HG03066 (cell line): Measurements from ENCODE around the gene NUTM2F.
A peak's percentile ranks its signal among the peaks of the same experiment; 100 is the strongest.
"Not testable (repeated sequence)": the region's sequence is repeated elsewhere in the genome, so short reads cannot be mapped to it uniquely, and the experiment has no call there.

Experiments
- ATAC-seq: cut with Tn5 transposase; IDR thresholded peaks from one replicate; pipeline ENCODE4 v1.9.1; 2021; ENCODE audit warnings: low read depth; ENCODE audit not compliant: unreplicated experiment

The NUTM2F gene, protein sequence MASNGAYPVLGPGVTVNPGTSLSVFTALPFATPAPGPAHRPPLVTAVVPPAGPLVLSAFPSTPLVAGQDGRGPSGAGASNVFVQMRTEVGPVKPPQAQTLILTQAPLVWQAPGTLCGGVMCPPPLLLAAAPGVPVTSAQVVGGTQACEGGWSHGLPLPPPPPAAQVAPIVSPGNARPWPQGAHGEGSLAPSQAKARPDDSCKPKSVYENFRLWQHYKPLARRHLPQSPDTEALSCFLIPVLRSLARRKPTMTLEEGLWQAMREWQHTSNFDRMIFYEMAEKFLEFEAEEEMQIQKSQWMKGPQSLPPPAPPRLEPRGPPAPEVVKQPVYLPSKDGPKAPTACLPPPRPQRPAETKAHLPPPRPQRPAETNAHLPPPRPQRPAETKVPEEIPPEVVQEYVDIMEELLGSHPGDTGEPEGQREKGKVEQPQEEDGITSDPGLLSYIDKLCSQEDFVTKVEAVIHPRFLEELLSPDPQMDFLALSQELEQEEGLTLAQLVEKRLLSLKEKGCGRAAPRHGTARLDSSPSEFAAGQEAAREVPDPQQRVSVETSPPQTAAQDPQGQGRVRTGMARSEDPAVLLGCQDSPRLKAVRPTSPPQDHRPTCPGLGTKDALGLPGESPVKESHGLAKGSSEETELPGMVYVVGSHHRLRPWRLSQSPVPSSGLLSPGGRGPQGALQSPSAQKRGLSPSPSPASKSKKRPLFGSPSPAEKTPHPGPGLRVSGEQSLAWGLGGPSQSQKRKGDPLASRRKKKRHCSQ

DNA sequence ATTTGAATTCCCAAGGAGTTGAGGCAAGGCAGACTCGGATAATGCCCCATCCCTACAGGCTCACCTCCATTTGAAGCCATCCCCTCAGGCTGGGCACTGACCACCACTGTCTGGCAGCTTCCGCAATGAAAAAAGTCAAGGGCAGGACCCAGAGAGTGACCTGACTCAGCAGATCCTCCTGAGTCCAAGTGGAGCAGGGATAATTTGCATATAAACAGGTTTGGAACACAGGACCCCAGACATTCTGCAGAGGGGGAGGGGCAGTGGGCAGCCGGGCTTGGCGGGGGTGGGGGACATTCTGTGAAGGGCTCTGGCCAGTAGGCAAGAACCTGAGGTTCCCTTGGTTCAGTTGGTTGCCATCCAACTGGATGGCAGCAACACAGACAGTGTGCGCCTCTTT is at the start of gene NUTM2F:
NUTM2F (minus strand) TSS at position 101 of the 400 bp plus-strand sequence; CDS start at position 80, 21 bp downstream.
- not testable (repeated sequence) for ATAC-seq

DNA sequence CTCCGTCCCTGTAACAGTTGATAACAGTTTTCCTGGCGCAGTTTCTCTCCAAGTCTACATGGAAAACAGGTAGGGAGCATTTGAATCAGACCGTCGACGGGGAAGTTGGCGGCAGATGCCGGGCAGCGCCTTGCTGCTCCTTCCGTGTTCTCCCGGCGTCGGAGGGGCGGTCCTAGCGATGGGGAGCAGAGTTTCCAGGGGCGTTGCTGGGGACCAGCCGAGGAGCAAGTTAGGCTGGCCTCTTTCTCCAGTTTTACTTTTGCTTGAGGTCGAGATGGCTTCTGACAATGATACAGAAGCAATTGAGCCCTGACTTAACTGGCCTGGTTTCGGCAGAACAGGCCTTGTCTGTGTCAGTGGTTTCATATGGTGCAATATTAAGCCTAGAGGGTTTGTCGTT is 46.8 kb upstream of the NUTM2F start:
- peak; percentile 55 for ATAC-seq

DNA sequence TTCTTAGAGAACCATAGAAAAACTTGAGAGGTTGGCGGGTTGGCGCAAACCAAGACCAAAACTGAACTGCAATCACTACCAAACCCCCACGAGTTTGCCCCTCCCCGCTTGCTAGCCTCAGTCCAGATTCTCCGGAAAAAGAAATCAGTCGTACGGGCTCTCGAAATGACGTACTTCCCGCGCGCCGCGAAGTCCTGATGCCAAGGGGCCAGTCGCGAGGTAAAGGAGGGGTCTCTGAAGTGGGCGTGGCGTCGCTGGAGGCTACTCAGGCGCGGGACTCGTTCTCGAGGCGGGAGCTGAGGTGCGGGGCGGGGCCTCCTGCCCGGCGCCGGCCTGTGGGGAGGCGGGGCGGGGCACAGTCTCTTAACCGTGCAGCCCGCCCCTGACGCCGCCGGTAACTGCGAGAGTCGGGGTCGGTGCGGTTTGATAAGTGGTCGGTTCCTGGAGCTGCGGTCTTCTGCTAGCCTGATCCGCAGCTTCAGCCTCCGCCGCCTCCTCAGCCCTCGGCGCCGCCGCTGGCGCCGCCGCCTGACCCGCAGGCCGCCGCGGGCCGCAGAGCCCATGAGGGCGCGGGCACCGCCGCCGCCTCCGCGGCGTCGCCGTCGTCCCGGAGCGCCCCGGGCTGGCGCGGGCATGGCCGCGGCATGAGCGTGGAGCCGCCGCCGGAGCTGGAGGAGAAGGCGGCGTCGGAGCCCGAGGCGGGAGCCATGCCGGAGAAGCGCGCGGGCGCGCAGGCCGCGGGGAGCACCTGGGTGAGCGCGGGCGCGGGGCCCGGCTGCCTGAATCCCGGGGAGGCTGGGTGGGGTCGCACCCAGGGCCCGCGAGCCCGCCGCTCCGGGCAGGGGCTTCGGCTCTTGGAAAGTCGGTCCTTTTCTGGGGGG is 46.0 kb upstream of the NUTM2F start:
- peak; percentile 86 for ATAC-seq

DNA sequence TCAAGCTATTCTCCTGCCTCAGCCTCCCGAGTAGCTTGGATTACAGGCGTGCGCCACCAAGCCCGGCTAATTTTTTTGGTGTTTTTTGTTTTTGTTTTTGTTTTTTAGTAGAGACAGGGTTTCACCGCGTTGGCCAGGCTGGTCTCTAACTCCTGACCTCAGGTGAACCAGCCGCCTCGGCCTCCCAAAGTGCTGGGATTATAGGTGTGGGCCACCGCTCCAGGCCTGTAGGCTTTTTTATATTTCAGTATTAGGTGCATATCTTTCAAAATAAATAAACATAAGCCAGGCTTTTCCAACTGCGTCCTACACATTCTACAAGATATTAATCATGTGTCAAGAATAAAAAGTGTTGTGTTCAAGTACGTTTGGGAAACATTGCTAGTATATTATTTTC is 45.3 kb upstream of the NUTM2F start:
- ATAC-seq, result not testable (repeated sequence)

DNA sequence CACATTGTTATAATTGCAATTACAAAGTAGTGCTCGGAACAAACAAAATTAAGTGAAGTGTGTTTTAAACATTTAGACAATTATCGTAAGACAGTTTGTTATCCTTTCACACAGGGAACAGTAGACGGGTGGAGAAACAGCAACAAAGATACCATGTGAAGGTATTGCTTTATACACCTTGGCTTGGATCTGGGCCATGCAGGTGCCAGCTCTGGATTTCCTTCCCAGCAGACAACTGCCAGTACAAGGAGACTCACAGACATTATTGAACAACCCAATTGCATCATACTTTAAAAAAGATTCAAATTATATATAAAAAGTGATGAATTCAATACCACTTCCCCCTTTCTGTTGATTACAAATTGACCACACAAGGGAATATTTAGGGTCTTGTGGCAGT is 41.8 kb upstream of the NUTM2F start:
- ATAC-seq, result not testable (repeated sequence)

DNA sequence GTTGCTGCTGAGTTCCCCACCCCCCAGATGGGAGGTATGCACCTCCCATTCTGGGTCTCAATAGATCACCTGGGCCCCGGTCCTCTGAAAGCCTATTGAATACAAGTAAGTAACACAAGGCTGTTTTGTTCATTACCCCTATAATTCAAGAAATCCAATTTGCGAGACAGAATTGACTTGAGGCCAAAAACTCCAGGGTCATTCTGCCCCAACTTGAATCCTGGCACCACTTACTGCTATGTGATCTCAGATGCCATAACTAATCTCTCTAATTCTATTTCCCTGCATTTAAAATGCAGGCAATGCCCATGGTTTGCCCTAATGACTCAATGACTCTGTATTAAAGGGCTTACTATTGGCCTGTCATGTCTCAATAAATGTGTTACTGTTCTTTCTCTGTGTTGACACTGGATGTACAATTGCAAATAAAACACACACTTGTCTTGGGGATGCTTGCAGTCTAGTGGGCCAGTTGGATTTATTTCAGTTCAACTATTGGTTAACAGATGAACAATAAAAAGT is 35.7 kb upstream of the NUTM2F start:
- not testable (repeated sequence) for ATAC-seq

DNA sequence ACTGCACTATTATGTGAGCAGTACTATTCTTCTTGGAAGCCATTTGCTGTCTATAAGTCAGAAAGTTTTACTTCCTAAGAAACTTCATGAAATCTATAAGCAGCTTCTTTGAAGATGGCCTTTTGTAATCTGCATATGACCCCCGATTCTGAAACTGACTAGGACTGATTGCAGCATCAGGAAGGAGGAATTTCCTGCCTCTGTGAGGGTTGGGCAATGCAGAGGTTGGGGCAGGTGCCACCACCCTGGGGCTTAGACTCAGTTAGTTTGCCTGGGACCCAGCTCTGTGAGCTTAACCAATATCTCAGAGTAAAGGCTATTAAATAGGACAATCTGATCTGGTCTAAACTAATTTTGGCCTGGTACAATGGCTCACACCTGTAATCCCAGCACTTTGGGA is 28.7 kb upstream of the NUTM2F start:
- ATAC-seq, result not testable (repeated sequence)

DNA sequence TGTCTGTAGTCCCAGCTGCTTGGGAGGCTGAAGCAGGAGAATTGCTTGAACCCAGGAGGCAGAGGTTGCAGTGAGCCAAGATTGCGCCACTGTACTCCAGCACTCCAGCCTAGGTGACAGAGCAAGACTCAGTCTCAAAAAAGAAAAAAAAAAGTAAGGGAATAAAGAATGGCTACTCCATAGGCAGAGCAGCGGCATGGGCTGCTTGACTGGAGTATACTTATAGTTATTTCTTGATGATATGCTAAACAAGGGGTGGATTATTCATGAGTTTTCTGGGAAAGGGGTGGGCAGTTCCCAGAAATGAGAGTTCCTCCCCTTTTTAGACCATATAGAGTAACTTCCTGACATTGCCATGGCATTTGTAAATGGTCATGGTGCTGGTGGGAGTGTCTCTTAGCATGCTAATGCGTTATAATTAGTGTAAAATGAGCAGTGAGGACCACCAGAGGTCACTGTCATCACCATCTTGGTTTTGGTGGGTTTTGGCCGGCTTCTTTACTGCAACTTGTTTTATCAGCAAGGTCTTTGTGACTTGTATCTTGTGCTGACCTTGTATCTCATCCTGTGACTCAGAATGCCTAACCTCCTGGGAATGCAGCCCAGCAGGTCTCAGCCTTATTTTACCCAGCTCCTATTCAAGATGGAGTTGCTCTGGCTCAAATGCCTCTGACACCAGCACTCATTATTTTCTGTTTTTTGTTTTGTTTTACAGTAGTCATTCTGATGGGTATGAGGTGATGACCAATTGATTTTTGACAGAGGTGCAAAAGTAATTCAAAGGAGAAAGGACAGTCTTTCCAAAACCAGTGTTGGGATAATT is 23.7 kb upstream of the NUTM2F start:
- not testable (repeated sequence) for ATAC-seq

DNA sequence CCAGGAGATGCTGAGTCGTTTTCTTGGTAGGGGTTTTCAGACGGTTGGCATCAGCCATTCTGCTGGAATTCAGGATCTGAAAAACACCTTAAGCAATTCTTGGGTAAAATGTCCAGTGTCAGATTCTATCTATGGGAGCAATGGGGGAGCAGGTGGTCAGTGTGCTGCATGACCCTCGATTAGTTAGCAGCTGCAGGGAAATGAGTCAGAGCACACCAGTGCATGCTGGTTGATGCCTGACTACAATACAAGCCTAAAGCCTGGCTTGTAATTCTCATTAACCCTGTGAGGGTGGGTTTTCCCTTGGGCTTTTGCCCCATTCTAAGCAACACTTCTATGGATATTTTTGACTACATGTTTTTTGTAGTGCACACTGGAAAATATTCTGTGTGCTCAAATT is 20.3 kb upstream of the NUTM2F start:
- ATAC-seq, result not testable (repeated sequence)

DNA sequence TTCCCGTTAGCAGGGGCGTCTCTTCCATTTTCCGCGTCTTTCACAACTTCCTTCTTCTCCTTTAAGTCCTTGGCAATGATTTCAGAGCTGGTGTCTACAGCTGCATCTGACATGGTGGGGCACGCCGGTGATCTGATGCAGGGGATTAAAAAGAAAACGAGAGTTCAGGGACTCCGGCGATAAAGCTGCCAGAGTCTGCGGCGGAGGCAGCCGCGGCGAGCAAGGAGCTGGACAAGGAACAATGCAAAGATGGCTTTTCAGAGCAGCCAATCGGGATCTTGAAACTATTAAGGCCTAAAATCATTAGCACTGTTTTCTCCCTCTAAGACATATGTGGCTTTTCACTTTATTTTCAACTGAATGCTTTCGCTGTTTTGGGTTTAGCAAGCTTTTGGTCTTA is 19.0 kb upstream of the NUTM2F start:
- ATAC-seq, result not testable (repeated sequence)

DNA sequence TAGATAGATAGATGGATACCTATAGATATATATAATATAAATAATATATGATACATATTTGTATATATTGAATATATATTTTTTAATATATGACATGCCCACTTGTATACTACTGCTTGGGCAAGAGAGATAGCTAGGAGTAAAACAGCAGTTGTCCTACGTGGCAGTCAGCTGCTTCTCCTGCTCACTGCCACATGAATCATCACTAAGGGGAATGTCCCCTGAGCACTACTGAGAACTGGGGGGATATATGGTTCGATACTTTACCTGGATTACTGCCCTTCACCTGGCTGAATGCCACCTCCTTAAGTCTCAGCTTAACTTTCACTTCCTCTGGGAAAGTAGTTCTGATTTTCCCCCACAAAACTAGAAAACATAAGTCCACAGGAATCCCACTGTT is 13.3 kb upstream of the NUTM2F start:
- not testable (repeated sequence) for ATAC-seq

DNA sequence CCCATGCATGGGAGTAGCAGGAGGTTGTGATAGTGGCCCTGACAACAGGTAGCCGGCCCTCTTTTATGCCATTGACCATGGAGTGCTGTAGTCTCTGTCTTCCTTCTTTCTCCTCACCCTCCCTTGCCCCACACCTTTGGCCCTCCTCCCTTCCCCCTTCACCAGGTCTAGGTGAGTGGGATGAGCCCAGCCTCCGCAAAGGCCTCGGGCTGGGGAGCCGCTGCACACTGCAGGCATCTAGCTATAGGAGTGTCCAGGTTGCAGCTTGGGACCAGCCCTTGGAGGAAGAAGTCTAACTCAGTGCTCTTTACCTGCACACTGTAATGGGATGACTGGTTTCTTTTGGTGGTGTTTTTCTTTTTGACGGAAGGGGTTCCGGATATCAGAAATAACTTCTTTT is 12.3 kb upstream of the NUTM2F start:
- not testable (repeated sequence) for ATAC-seq

DNA sequence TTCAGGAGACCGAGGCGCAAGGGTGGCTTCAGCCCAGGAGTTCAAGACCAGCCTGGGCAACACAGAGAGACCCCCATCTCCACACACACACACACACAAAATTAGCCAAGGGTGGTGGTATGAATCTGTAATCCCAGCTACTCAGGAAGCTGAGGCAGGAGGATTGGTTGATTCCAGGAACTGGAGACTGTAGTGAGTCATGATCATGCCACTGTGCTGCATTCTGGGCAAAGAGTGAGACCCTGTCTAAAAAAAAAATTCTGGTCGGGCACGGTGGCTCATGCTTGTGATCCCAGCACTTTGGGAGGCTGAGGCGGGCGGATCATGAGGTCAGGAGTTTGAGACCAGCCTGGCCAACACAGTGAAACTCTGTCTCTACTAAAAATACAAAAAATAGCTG is 11.2 kb upstream of the NUTM2F start:
- ATAC-seq, result not testable (repeated sequence)

DNA sequence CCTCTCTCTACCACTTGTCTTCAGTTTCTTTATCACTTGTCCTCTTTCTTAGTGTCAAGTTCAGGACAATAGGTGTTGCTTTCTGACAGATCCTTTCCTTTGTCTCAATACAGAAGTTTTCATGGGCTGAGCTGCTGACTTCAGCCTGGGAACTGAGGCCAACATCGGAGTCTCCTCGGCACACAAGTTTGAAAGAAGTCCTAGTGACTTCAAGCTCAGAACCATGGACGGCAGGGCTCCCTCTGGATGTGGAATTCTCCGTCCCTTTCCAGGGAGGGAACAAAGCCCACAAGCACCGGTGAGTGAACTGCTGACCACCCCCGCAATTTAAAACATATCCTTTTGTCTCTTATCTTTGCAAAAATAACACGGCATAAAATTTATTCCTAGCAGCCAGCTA is 10.3 kb upstream of the NUTM2F start:
- not testable (repeated sequence) for ATAC-seq

DNA sequence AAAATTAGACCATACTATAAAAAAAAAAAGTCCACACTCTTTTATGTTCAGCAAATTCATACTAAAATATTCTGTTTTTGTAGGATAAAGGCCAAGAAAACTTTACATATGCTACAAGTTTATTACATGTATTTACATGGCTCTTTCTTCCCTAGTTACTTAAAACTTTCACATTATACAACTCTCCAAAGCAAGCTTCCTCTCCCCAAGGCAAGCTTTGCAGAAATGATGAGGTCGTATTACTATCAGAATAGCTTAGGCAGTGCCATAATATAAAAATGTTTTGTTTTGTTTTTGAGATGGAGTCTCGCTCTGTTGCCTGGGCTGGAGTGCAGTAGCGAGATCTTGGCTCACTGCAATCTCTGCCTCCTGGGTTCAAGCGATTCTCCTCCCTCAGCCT is 8.0 kb upstream of the NUTM2F start:
- not testable (repeated sequence) for ATAC-seq

DNA sequence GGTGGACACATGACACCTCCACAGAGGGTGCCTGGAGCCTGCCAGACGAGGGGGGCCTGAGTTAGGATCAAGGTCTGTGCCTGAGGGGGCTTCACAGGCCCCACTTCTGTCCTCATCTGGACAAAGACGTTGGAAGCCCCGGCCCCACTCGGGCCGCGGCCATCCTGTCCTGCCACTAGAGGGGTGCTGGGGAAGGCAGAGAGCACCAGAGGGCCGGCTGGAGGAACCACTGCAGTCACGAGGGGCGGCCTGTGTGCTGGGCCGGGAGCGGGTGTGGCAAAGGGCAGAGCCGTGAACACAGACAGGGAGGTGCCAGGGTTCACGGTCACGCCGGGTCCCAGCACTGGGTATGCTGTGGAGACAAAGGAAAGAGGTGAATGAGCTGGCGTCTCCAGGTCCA is 2.9 kb downstream of the NUTM2F start:
- not testable (repeated sequence) for ATAC-seq

DNA sequence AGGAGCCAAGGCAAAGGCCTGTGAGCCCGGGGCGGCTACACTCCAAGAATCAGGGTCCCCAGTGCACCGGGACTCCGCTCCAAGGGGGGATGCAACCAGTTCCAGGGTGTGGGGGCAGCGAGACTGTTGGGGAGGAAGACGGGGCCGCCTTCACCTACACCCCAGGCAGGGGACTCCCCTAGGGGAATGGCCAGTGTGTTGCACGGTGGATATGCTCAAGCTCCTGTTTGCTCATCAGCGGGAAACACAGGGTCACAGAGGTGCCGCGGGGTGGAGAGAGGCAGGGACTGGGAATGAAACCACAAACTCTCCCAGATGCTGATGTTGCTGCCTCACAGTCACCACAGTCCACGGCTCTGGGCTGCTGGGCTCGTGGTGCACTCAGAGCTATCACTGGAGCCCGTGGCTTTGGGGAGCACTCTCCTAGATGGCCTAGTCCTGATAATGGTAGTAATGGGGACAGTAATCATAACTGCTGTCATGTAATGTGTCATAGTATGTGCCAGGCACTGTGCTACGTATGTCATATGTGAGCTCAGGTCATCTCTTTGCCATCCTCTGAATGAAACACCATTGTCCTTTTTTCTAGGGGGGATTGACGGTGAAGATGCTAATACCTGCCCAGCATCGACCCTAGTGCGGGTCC is 5.2 kb downstream of the NUTM2F start:
- not testable (repeated sequence) for ATAC-seq

DNA sequence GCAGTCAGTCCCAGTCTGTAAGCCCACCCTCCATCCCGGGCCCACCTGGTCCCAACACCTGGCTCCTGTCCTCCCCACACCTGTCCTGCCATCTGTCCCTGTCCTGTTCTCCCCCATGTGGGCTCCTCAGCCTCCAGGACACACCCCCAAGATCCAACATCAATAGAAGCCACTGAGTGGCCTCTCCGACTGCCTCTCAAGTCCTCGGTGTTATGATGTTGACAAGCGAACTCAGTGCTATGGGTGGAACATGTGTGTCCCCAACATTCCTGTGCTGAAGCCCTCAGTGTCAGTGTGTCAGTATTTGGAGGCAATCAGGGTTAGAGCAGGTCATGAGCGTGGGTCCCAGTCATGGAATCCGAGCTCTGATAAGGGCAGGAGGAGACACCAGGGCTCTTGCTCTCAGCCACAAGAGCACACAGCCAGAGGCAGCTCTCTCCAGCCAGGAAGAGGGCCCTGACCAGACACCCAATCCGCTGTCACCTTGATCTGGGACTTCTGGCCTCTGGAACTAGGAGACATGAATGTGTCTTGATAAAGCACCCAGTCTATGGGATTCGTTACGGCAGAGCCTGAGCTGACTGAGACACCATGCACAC is 6.0 kb downstream of the NUTM2F start:
- ATAC-seq, result not testable (repeated sequence)
